NCI-H2081 treated with DMSO at 0.1 percent for 48 hours (cell line): ENCODE results near the gene UBE2B.
"Not testable (repeated sequence)": the region's sequence is repeated elsewhere in the genome, so short reads cannot be mapped to it uniquely, and the experiment has no call there.

ENCODE experiments used
- DNase-seq: peaks from one replicate; lab custom pipeline; 2025; lab: John Stamatoyannopoulos, UW

UBE2B gene

DNA sequence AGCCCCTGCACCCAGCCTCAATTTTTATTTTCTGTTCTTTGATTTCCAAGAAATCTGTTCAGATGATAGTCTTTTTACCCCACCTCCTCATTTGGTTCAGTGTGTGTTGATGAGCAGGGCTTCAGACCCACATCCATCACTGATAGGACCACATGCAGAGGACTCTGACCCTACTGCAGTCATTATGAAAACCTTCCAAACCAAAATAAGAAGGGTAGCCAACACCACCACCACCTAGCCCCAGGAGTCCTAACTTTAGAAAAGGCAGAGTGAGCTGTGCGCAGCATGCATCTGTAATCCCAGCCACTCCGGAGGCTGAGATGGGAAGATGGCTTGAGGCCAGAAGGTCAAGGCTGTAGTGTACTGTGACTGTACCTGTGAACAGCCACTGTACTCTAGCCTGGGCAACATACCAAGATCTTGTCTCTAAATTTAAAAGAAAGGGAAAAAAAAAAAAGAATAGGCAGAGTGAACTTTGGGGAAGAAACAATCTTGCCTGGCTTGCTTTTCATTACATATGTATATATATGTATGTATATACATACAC is 27.3 kb downstream of the UBE2B start:
- DNase-seq = no peak

DNA sequence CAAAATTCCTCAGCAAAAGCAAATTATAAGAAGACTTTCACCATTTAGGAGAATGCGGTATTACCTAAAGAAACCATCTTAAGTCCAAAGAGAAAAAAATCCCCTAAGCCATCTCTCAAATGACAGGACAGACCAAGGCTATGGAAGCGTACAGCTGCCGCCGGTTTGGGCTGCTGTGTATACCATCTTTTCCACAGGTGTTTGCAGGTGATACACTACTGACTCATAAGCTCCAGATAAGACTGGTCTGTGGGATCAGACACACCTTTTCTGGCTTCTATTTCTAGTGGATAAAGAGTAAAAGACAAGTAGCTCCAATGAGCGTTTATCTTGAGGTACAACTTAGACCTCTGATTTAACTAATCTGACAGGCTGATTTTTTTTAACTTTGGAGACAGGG is 32.6 kb downstream of the UBE2B start:
- DNase-seq = no peak

DNA sequence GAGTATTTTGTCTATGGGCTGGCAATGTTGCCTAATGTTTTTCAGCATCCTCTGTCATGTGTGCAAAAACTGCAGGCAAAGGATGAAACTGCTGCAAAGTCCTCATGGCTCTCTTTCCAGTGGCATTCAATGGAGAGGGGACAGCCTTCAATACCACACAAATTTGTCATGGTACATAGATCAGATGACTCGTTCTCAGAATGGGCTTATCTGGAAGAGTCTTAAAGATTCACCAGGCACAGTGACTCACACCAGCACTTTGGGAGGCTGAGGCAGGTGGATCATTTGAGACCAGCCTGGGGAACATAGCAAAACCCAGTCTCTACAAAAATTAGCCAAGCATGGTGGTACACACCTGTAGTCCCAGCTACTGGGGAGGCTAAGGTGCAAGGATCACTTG is 35.0 kb downstream of the UBE2B start:
- no peak for DNase-seq

DNA sequence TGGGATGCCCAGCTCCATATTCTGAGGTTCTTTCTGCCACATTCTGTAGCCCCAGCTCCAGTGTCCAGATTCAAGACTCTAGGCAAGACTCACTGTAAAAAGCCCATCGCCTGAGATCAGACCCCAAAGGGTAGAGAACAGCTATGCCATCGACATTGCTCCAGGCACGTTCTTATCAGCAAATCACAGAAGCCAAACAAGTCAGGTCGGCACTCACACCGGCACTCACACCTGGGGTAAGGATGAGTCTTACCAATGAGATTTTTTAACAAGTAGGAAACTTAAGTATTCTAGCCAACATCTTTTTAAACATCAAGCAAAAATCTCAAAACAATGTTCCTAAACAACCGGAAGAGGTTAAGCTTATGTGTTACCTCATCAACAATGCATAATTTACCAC is 38.0 kb downstream of the UBE2B start:
- no peak for DNase-seq

DNA sequence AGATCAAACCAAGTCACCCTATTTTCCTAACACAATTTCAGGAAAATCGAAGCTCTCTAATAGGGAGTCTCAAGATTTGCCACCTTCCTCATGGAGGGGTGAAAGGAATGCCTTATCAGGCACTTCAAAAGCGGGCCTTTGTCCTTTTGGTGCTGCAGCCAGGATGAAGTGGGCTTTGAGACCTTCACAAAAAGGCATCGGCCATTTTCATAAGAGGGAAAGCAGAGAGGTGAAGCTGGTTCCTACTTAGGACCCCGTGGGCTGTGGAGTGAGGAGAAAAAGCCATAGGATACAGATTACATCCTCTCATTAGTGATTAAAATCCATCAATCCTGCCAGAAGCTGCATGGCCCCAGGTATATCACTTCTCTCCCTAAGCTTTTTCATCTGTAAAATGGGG is 39.5 kb downstream of the UBE2B start:
- DNase-seq = no peak

DNA sequence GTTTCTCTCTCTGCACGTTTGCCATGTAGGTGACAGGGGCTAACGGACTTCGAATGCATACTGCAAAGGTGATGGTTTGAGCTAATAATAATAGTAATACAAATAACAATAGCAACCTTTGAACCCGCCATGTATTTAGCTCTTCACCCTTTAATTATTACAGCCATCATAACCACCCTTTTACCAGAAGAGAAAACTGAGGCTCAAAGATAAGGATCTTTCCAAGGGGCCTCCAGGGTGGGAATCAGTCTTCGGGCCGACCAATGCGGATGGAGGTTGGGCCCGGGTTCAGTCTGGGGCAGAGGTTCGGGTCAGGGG is 39.8 kb downstream of the UBE2B start:
- DNase-seq = no peak

DNA sequence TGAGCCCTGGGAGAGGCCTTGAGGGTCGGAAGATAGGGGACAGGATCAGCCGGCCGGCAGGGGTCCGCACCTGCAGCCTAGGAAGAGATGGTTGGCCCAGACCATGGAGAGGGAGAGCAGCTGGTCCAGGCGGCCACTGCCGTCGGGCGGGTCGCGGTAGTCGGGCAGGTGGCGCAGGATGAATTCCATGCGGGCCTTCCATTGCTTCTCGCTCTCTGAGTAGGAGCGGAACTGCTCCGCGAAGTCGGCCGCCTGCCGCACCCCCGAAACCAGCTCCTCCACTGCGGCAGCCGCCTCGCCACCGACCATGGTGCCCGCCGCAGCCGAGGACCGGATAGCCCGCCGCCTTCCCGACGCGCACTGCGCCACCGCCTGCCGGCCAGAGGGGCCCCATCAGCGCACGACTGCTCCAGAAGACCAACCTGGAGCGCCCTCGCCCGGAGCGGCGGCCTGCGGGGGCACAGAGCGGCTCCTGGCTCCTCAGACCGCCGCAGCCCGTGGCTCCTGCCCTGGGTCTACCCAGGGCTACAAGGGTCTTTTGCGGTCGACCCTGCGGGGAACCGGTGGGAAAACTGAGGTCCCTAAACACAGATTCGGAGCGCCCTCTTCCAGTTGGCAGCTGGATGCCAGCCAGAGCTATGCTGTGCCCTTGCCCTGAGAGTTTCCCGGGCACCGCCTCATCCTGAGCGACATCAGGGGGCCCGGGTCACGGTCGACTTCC is 40.3 kb downstream of the UBE2B start, which contains the start of gene CDKN2AIPNL:
CDKN2AIPNL (minus strand) TSS at position 336 of the 721 bp plus-strand sequence; CDS start at position 309, 27 bp downstream.
- no peak for DNase-seq

DNA sequence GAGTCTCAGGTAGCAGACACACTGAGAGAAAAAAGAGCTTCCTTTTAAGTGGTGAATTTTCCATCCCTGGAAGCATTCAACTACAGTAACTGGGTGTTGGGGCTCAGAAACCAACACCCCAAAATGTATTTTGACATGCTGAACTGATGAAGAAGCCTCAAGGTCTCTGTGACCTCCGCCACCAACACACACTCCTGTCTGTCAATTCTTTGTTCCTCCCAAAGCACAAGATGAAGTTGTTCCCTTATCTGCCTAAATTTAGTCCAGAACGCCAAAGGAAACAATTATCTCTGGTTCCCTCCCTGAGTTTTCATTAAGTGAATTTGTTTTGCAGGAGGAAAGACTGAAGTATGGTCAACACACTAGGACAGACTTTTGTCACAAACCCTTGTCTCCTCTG is 41.7 kb downstream of the UBE2B start:
- no peak for DNase-seq

DNA sequence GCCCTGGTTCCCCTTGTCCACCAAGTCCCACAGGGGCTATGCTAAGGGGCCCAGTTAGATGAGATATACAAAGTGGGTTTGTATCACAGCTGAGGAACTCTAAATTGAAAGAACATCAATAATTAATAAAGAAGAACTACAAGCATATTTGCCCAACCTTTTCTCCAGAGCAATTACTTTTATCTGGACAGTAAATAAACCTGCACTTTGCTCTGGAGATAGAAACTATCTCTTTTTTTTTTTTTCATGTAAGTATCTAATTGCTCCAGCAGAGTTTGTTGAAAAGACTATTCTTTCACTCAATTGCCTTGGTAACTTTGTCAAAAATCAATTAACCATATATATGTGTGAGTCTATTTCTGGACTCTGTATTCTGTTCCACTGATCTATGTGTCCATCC is 46.3 kb downstream of the UBE2B start:
- DNase-seq = no peak

DNA sequence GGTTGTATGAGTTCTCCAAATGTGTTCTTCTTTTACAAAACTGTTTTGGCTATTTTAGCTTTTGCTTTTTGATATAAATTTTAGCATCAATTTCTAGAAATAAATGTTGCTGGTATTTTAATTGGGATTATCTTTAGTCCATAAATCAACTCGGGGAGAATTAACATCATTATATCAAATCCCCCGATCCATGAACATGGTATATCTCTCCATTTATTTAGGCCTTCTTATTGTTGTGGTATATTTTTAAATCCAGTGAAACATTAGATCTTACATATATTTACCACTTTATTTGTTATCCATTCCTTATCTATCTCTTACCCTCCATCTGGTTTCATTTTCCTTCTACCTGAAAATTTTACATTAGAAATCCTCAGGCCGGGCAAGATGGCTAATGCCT is 47.6 kb downstream of the UBE2B start:
- DNase-seq = no peak

DNA sequence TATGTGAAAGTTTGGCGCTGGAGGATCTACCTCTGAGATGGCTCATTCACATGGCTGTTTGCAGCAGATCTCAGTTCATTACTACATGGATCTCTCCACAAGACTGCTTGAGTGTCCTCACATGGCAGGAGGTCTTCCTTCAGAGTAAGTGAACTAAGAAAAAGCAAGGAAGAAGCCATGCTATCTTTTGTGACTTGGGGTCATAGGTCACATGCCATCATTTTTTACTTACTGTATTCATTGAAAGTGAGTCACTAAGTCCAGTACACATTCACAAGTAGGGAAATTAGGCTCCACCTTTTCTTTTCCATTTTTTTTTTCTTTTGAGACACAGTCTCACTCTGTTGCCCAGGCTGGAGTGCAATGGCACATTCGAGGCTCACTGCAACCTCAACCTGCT is 49.0 kb downstream of the UBE2B start:
- no peak for DNase-seq

DNA sequence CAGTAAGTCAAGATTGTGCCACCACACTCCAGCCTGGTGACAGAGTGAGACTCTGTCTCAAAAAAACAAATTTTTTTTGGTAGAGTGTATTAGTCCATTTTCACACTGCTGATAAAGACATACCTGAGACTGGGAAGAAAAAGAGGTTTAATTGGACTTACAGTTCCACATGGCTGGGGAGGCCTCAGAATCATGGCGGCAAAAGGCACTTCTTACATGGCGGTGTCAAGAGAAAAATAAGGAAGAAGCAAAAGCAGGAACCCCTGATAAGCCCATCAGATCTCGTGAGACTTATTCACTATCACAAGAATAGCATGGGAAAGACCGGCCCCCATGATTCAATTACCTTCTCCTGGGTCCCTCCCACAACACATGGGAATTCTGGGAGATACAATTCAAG is 49.7 kb downstream of the UBE2B start:
- DNase-seq = not testable (repeated sequence)

DNA sequence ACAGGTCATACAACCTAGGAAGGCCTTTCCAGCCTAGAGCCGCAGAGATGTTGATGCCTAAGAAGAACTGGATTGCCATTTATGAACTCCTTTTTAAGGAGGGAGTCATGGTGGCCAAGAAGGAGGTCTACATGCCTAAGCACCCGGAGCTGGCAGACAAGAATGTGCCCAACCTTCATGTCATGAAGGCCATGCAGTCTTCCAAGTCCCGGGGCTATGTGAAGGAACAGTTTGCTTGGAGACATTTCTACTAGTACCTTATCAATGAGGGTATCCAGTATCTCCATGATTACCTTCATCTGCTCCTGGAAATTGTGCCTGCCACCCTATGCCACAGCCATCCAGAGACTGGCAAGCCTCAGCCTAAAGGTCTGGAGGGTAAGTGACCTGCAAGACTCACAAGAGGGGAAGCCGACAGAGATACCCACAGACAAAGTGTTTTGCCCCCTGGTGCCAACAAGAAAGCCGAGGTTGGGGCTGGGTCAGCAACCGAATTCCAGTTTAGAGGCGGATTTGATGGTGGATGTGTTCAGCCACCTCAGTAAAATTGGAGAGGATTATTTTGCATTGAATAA is 51.5 kb downstream of the UBE2B start:
- DNase-seq = no peak

DNA sequence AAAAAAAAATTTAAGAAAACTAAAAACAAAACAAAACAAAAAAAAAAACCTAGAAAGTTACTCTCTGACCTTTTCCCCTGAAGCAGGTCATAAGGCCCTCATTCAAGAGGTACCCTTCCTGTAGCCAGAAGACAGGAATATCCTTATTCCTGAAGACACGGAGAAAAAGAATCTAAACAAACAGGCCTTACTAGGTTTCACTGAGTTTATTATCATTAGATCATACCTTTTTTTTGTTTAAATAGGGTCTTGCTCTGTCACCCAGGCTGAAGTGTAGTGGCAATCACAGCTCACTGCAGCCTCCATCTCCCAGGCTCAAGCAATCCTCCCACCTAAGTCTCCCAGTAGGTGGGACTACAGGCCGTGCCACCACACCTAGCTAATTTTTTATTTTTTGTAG is 52.0 kb downstream of the UBE2B start:
- no peak for DNase-seq

DNA sequence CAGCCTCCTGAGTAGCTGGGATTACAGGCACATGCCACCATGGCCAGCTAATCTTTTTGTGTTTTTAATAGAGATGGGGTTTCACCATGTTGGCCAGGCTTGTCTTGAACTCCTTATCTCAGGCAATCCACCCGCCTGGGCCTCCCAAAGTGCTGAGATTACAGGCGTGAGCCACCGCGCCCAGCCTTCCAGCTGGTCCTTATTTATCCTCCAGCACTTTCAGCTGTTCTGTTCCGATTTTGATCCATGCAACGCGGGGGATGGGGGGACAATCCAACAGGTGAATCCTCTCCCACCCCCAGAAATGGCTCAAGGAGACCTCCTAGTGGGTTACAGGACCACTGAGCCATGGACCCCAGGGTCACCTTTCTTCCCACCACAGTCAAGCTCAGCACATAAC is 55.0 kb downstream of the UBE2B start:
- no peak for DNase-seq

DNA sequence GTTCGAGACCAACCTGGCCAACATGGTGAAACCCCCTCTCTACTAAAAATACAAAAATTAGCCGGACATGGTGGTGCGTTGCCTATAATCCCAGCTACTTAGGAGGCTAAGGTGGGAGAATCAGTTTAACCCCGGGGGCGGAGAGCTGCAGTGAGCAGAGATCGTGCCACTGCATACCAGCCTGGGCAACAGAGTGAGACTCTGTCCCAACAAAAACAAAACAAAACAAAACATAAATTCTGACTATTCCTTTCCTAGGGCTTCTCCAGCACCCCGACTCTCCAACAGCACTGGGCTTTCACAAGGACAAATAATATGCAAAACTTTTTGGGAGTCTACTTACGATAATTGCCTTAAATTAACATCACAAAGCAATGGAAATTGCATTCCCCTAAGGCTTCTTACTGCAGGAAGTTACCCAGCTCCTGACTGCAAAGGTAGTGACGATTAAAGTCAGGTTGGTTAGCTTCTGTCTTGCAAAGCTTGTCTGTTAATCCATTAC is 56.2 kb downstream of the UBE2B start:
- DNase-seq = no peak

DNA sequence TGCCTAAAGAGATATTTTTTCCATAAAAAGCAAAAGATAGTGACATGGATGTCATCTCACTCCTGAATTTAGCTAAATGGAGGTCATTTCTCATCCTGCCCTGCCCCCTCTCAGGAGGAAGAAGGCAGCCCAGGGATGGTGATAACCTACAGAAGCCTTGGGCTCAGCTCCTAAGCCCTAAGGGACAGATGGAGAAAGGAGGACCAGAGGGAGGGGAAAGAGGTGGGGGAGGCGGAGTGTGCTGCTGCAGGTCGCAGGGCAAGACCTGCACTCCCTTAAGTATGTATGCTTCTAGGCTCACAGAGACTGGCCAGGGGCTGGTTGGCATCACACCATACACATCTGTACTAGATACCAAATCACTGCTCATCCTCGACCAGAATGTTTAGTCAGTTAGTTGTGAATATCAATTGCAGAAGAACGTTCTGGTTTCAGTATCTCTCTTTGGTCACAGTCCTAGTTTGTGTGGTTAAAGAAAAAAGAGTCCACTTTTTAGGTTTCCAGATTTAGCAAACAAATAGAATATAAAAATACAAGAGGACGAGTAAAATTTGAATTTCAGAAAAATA is 58.7 kb downstream of the UBE2B start:
- no peak for DNase-seq

DNA sequence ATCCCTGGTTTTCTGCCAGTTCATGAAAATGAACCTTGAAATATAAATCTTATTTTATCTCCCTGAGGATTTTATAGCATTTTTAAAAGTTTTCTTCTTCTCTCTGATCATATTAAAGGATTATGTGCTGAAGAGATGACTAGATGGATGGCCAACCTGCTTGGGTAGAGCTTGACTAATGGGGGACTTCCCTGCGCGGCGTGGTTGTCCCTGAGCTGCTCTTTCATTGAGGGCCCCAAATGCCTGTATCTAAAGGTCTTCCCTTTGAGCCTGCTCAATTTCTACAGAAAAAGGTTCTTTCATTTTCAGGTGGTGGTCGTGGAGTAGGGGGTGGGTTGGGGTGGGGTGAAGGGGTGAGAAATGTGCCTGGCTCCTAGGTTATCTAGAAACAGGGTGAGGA is 60.8 kb downstream of the UBE2B start:
- DNase-seq = no peak

DNA sequence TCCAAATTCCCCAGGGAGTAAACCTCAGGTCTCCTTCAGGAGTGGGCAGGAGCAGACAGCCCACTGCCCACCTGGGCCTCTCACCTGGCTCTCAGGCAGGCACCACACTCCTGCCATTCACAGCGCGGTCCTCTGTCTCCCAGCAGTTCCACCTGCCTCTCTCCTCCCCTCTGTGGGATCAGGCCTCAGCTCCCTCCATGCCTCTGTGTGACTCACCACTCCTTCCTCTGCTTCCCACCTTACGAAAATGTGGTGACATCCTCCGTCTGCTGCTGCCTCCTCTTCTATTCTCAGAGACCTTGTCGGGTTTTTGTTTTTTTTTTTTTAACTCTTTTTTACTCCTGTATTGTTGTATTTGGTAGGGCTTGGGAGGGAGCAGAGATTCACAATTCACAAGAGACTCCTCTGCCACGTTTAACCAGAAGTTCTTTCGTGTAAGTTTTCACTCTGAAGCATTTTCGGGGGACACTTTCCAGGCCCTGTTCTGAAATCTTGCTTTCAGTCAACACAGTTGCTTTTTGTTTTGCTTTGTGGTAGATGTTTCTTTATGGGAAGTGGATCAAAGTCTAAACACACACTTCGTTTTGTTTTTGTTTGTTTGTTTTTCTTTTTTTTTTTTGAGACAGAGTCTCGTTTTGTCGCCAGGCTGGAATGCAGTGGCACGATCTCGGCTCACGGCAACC is 61.4 kb downstream of the UBE2B start:
- no peak for DNase-seq

DNA sequence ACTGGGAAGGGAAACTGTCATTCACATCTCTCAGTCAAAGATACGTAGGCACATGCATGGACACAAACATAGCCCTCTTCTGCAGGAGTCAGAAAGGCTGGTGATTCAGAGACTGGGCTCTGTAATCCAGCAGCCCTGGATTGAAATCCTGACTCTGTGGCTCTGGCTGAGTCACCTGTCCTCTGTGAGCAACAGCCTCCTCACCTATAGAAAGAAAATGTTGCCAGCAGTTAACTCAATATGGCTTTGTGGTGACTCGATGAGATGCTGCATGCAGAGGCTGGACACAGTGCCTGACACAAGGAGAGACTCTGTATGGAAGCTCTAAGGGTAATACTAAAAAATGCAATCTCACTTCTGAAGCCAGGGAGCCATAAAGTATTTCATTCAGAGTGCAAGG is 64.2 kb downstream of the UBE2B start:
- no peak for DNase-seq

DNA sequence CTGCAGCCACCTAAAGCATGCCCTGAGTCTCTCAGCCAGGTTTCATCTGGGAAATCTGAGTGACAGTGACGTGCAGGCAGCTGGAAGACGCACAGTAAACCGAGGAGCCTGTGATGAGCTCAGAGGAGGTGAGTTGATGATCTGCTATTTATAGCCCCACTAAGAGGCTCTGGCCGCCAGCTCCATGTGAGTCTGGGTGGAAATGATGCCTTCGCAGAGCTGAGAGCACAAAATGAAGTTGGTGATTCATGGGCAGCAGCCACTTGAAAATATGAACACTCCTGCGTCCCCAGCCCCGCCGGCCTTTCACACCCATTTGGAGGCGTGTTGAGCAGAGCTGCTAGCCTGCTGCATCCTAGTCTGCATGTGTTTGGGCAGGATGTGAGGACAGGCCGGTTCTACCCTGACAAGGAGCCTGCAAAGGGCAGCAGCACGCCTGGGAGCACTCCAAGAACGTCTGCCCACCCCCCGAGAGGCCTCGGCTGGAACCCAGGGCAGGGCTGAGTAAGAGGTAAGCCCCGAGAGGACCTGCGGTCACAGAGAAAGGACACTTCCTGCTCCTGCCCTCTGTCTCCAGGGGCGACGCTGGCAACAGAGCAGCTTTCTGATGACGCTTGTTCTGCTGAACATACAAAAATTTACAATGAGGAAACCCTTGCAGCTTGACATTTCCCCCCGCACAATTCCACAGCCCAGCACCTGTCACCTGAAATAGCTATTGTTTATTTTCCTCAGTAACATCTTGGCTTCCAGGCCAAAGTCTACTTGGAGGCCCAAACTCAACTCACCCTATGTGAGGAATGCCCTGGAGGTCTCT is 65.4 kb downstream of the UBE2B start:
- no peak for DNase-seq

DNA sequence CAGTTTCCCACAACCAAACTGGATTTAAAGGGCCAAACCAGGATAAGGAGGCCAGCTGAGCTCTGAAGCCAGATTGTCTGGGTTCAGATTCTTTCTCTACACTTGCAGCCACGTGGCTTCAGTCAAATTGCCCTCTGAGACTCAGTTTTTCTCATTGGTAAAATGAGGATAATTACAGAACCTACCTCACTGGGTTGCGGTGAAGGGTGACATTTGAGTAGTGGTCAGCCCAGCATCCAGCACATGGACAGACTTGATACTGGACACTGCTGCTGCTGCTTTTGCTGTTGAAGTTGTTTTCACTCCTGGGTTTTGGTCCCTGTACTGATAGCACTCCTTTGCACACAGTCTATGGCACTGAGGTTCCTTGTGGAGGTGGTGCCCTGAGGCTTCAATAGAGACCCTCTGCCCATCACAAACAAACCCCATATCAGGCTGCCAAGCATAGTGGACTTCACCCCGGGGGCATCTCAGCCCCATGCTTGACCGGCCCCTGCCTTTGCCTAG is 66.0 kb downstream of the UBE2B start:
- DNase-seq = no peak
